Ovary (tissue), 9 donors: ENCODE measurements around the gene ZSCAN20. TPM values are rescaled to one million over a fixed set of nuclear protein-coding genes. Genes with fewer than 3 reads are reported as not detected.

Experiments
- DNase-seq, 5 donors: peaks; one replicate each; pipeline ENCODE4 v3.0.0-alpha.2; 2019 to 2020
- H3K27ac ChIP-seq, 2 donors: fragments of 200-600 bp; one replicate each; pipeline versions ENCODE4 v1.5.1 to v1.8.0; 2019 to 2022
- H3K27me3 ChIP-seq: fragments of 200-600 bp; one replicate; pipeline ENCODE4 v1.8.0; 2022
- H3K36me3 ChIP-seq: fragments of 200-600 bp; sonication (generic); one replicate; pipeline ENCODE4 v1.5.1; 2019
- H3K4me1 ChIP-seq: one replicate; pipeline ENCODE4 v1.8.1; 2013; ENCODE audit warnings: mild to moderate bottlenecking, moderate library complexity; ENCODE audit not compliant: insufficient read depth
- H3K4me3 ChIP-seq: fragments of 200-600 bp; sonication (generic); one replicate; pipeline ENCODE4 v1.5.1; 2017
- H3K9me3 ChIP-seq, 2 donors: fragments of 200-600 bp in 1 of 2; sonication (generic) in 1 of 2; one replicate each; pipeline versions ENCODE4 v1.5.1 to v1.8.1; 2013 to 2019; ENCODE audit warnings: mild to moderate bottlenecking in 1 of 2, moderate library complexity in 1 of 2
- EP300 ChIP-seq: sonication (generic); formaldehyde crosslinking; IDR thresholded peaks from one replicate; pipeline ENCODE4 v1.6.1; 2017; ENCODE audit warnings: antibody characterized with exemption
- POLR2A ChIP-seq: fragments of 450-650 bp; IDR thresholded peaks from one replicate; pipeline ENCODE4 v1.6.1; 2017; ENCODE audit warnings: antibody characterized with exemption, mild to moderate bottlenecking, moderate library complexity
- WGBS, 3 donors: extraction: QIAGEN DNeasy Blood & Tissue Kit in 1 of 3; methylation state at CpG; one replicate each; pipeline versions ENCODE4 v1.1.5 to v1.1.7; 2013 to 2017; 5-methylcytosine and 5-hydroxymethylcytosine counted together
- intact Hi-C, 4 donors: fragments of 100-400 bp; cut with DNase I; formaldehyde crosslinking; loops; one replicate each; pipeline versions ENCODE4 v1.11.0 to v1.15.1; 2022 to 2023
- polyA plus RNA-seq, 2 donors: library from polyadenylated mRNA; stranded (reverse); fragments of 200-250 nt in 1 of 2; fragments of 350-450 nt in 1 of 2; fragmentation: Illumina TruSeq in 1 of 2; extraction: RNeasy Lipid Tissue Mini Kit (QIAGEN cat#74804) in 1 of 2; gene quantifications; one replicate each; pipeline ENCODE4 v1.2.3, GENCODE V29; 2013 to 2014
- total RNA-seq, 7 donors: library from RNA; depleted of rRNA in 2 of 7; stranded (reverse); fragments of >200 nt in 2 of 7; fragmentation: NEBNext Ultra II Directional in 3 of 7; extraction: Animal tissue kit (Norgen Biotek cat#: 25700) in 3 of 7; gene quantifications; one replicate each; pipeline versions ENCODE4 v1.1.0 to v1.2.4, GENCODE V29; 2016 to 2023
- TF ChIP-seq, protein P1 (sequence below), 3 donors: fragments of 450-650 bp in 2 of 3; fragments of 200-600 bp in 1 of 3; IDR thresholded peaks; one replicate each; pipeline versions ENCODE4 v1.5.1 to v1.8.0; 2016 to 2022; ENCODE audit warnings: antibody characterized with exemption in 3 of 3, mild to moderate bottlenecking in 1 of 3
- donor health status: DM: no; HTN: no; CAD: no; lungs with moderate emphysema.
- donor health status: DM: no; HTN: no; CAD: no.
- donor health status: Bipolar disorder and iron deficiency.
- donor health status: DM: yes; HTN: yes; CAD: no.
- donor health status: DM: no; HTN: no; CAD: no.
- donor health status: DM: yes; HTN: yes; CAD: no.

Gene ZSCAN20
- total and polyA plus RNA-seq, 9 donors = 1.9 to 8.3 (median 6.2) TPM

DNA sequence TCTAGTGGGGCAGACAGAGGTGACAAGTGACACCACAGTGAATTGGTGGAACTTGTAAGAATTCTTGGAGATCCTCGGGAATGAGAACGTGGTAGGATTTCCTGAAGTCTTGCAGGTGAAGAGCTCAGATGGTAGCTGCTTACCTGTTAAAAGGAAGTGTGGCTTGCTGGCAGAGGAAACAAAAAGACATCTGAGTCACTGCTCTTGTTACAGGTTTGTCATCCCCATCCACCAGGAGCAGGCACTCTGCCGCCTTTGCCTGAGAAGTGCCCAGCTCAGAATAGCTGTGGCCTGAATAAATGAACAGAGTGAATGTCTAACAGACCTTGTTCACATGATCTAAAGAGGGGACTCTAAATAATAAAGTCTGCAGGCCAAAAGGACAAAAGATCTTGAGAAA lies 12.3 kb upstream of the ZSCAN20 start:
- no peaks in the 10 kb centered on the region for H3K27me3 ChIP-seq
- intact Hi-C loops = loop anchor here in 3 of 4 donors (5.0 to 10.0 kb wide), 5 partner anchors 75 to 365 kb away; no protein-coding TSS in a partner anchor
- H3K36me3 ChIP-seq = no peaks in the 10 kb centered on the region
- TF ChIP-seq POLR2A (no peak), EP300 (no peak)
- TF ChIP-seq, protein P1, sequence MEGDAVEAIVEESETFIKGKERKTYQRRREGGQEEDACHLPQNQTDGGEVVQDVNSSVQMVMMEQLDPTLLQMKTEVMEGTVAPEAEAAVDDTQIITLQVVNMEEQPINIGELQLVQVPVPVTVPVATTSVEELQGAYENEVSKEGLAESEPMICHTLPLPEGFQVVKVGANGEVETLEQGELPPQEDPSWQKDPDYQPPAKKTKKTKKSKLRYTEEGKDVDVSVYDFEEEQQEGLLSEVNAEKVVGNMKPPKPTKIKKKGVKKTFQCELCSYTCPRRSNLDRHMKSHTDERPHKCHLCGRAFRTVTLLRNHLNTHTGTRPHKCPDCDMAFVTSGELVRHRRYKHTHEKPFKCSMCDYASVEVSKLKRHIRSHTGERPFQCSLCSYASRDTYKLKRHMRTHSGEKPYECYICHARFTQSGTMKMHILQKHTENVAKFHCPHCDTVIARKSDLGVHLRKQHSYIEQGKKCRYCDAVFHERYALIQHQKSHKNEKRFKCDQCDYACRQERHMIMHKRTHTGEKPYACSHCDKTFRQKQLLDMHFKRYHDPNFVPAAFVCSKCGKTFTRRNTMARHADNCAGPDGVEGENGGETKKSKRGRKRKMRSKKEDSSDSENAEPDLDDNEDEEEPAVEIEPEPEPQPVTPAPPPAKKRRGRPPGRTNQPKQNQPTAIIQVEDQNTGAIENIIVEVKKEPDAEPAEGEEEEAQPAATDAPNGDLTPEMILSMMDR (IDR thresholded peaks at IDR 0.05) = no peak
- 92 to 94% (median 92%) methylated on average over 3 of the region's 3 CpGs for WGBS, 3 donors
- no peak overlapping the region for H3K4me3 ChIP-seq
- H3K4me1 ChIP-seq = peaks cover 19% of the 10 kb centered on the region
- no peaks in the 10 kb centered on the region for H3K9me3 ChIP-seq
- H3K27ac ChIP-seq = peak overlapping the region in 1 of 2 donors; percentile 27
- DNase-seq = no peak

DNA sequence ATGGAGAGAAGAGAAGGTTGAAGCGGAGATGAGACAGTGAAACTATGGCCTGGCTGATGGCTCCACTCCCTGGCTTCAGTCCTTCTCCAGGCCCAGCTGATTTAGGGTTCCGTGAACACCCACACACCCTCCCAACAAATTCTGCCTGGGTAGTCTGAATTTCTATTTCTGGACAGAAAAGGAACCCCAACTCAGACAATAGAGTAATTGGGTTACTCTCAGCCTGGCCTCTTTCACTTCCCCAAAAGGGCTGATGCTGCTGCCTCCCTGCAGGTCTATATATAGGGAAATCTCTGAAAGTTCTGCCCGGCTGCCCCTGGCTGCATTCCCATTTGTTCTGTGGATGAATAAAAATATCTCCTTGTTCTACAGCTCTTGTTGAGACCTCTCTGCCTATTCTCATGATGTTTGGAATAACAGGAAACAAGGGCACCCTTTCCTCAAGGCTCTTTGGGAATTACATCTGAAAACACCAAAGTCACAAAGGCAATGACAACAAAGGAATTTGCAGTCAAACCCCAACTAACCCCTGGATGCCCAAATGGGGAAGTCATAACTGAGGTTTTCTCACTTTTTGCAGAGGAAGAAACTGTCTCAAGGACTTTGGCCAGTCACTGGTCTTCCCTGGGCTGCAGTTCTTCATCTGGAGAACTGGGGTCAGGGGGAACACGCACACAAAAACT lies 11.4 kb upstream of the ZSCAN20 start:
- Histone ChIP-seq H3K27me3 (no peaks in the 10 kb centered on the region), H3K36me3 (no peaks in the 10 kb centered on the region), H3K27ac (peak overlapping the region in 1 of 2 donors; percentile 27), H3K9me3 (no peaks in the 10 kb centered on the region), H3K4me3 (no peak overlapping the region), H3K4me1 (peaks cover 13% of the 10 kb centered on the region)
- intact Hi-C loops = loop anchor here in 3 of 4 donors (5.0 to 10.0 kb wide), 5 partner anchors 76 to 366 kb away; no protein-coding TSS in a partner anchor
- TF ChIP-seq, protein P1 (IDR thresholded peaks at IDR 0.05) = no peak
- TF ChIP-seq EP300 (no peak), POLR2A (no peak)
- no peak for DNase-seq
- 38 to 45% (median 44%) methylated on average over 4 of the region's 4 CpGs for WGBS, 3 donors

DNA sequence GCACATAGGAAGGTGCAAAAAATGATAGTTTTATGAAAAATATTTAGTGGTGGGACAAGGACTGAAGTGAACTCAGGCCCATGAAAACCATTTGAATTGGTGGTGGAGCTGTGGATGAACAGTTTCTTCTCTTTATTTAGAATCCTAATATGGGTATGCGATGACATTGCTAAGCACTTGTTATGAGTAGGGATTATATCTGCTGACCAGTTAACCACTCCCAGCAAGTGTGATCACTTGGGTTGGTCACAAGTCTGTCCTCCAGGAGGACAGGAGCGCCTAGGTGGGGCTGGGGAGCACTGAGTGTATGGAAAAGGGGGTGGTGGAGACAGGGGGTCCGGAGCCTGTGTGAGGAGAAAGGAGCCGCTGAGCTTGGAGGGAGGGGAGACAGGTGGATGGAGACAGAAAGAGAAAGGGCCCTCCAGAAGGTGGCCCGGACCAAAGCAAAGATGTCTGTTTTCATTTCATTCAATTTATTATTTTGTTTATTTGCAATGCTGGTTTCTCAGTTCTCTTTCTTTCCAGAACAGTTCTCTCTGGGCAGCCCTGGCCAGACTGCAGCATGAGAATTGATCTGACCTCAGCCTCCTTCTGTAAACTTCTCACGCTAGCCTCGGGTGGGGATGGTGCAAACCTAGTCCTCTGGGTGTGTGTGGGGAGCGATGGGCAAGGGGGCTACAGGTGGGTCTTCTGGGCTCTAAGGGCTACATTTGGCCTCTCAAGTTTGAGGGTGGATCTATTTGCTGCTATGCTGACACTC lies 9.9 kb upstream of the ZSCAN20 start:
- Histone ChIP-seq H3K27me3 (no peaks in the 10 kb centered on the region), H3K4me1 (peaks cover 7% of the 10 kb centered on the region), H3K27ac (no peak overlapping the region), H3K9me3 (no peaks in the 10 kb centered on the region), H3K4me3 (no peak overlapping the region), H3K36me3 (no peaks in the 10 kb centered on the region)
- DNase-seq = no peak
- 90 to 92% (median 90%) methylated on average over 8 of the region's 8 CpGs for WGBS, 3 donors
- intact Hi-C loops = loop anchor here in 3 of 4 donors (5.0 to 10.0 kb wide), 5 partner anchors 78 to 368 kb away; no protein-coding TSS in a partner anchor
- TF ChIP-seq POLR2A = no peak
- TF ChIP-seq, protein P1 (IDR thresholded peaks at IDR 0.05) = no peak
- TF ChIP-seq EP300 = no peak

DNA sequence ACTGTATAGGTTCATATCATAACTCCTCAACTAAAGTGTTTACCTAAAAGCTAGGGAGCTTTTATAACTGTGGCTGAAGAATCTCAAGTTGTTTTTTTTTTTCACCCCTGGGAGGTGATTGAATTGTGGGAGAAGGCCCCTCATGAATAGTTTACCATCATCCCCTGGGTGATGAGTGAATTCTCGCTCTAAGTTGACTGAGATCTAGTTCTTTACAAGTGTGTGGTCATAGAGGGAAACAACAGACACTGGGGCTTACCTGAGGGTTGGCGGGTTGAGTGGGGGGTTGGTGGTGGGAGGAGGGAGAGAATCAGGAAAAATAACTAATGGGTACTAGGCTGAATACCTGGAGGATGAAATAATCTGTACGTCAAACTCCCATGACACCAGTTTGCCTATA lies 7.9 kb upstream of the ZSCAN20 start:
- Histone ChIP-seq H3K4me3 (no peak overlapping the region), H3K27me3 (no peaks in the 10 kb centered on the region), H3K27ac (no peak overlapping the region), H3K36me3 (no peaks in the 10 kb centered on the region), H3K4me1 (peaks cover 6% of the 10 kb centered on the region), H3K9me3 (no peaks in the 10 kb centered on the region)
- no peak for DNase-seq
- TF ChIP-seq, protein P1 (IDR thresholded peaks at IDR 0.05) = no peak
- TF ChIP-seq POLR2A = no peak
- no peak for TF ChIP-seq EP300
- intact Hi-C loops = loop anchor here in 3 of 4 donors (5.0 to 10.0 kb wide), 5 partner anchors 80 to 370 kb away; no protein-coding TSS in a partner anchor
- 97 to 99% (median 98%) methylated on average over 3 of the region's 3 CpGs for WGBS, 3 donors
